Measurements from ENCODE around the gene NPDC1.

The NPDC1 gene

DNA sequence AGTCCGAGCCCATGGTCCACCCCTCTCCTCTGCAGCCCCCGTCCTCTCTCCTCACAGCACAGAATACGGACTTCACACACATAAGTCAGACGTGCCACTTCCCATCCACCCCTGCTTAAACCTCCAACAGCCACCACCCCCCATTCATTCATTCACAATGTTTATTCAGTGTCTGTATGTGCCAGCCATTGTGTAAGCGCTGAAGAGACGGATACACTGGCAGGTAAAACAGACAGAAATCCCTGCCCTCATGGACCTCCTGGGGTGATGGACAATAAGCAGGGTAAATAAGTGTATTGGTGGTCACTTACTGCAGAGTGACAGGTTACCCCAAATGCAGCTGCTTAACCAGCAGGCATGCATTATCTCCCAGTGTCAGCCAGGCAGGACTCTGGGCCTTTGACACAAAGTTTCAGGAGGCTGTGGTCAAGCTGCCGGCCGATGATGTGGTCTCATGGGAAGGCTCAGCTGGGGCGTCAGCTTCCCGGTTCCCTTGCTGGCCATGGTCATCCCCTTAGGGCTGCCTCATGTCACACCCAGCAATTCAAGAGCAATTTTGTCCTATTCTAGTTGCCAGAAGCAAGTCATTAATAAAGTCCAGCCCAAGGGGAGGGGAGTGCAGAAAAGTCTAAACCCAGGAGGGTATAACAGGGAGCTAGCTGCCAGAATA lies 55.6 kb downstream of the NPDC1 start:
- DNase-seq, result no peak
